ENCODE data around the gene ARHGAP45. TPM values are rescaled to one million over a fixed set of nuclear protein-coding genes. Genes with fewer than 3 reads are reported as not detected.

The ARHGAP45 gene
- total and polyA plus RNA-seq, 12 donors: 1.6 to 75.4 (median 30.9) TPM

- TF ChIP-seq POLR2A (IDR thresholded peaks at IDR 0.05) (no peak), CTCF (IDR thresholded peaks at IDR 0.05) (peak in 1 of 6 experiments; percentile 16)
- intact Hi-C loops (cut with DNase I): loop anchor here in 1 of 2 donors (5.0 kb wide), 1 partner anchor 68 kb away; no protein-coding TSS in a partner anchor
- WGBS, 4 donors: 83 to 92% (median 90%) methylated on average over 6 to 23 of the region's 23 CpGs
- Histone ChIP-seq H3K36me3 (replicated peaks in 1 of 2) (peaks cover 0 to 93% of the 10 kb centered on the region in 2 donors), H3K4me1 (replicated peaks in 1 of 2) (peaks cover 0 to 23% of the 10 kb centered on the region in 2 donors), H3K9me3 (replicated peaks in 1 of 3) (no peaks in the 10 kb centered on the region), H3K4me3 (no peak overlapping the region), H3K27ac (peak overlapping the region in 2 of 5 donors; percentile 31 to 58), H3K27me3 (no peaks in the 10 kb centered on the region)
- DNase-seq: no peak
Observed at GRCh38 chr19:1123885-1124677, 57.1 kb downstream of the ARHGAP45 start.

GRCh38 chr19:1125601-1126467 is 58.9 kb downstream of the ARHGAP45 start:
- intact Hi-C loops (cut with DNase I): loop anchor here in 1 of 2 donors (5.0 kb wide), 1 partner anchor 46 kb away; the partner anchor contains the start of gene SBNO2
- peak in 5 of 7 donors; percentile 65 to 80 (median 75) for DNase-seq
- H3K9me3 ChIP-seq (replicated peaks in 1 of 3): no peaks in the 10 kb centered on the region
- peak overlapping the region in 2 of 5 donors; percentile 79 to 80 for H3K27ac ChIP-seq
- no peak overlapping the region for H3K4me3 ChIP-seq
- H3K4me1 ChIP-seq (replicated peaks in 1 of 2): peaks cover 4 to 41% of the 10 kb centered on the region in 2 donors
- 78 to 85% (median 79%) methylated on average over 27 to 33 of the region's 33 CpGs for WGBS, 4 donors
- TF ChIP-seq CTCF (IDR thresholded peaks at IDR 0.05) (no peak), POLR2A (IDR thresholded peaks at IDR 0.05) (no peak)
- H3K27me3 ChIP-seq: no peaks in the 10 kb centered on the region
- H3K36me3 ChIP-seq (replicated peaks in 1 of 2): peaks cover 0 to 81% of the 10 kb centered on the region in 2 donors

DNA sequence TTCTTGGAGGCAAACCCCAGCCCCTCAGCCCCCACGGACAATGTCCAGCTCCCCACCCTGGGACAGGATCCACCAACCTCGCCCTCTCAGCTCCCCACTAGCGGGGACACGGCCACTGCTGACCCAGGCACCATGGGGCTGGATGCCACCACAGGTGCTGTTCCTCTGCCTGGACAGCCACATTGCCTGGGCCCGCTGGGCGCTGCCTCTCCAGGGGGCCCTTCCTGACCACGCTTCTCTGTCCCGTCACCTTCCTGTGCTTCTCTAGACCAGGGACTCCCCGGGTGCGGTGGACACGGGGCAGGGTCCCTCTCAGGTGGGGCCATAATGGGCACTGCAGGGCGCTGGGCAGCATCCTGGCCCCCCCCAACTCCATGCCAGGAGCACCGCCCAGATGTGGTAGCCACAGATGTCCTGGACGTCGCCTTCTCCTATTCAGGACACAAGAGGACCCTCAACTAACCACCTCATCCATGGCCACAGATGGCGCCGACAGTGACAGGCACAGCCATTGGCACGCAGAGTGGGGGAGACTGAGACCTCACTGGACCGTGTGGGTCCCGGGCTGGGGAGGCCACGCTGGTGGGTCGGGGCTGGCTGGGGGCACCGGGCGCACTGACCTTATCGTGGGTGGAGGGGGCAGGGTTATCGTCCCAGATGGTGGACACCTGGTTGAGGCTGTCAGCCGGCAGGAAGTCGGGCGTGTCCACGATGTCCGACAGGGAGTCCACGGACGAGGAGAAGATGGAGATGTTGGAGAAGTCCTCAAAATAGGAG is 60.2 kb downstream of the ARHGAP45 start:
- Histone ChIP-seq H3K27me3 (no peaks in the 10 kb centered on the region), H3K4me1 (replicated peaks in 1 of 2) (peaks cover 15 to 41% of the 10 kb centered on the region in 2 donors), H3K9me3 (replicated peaks in 1 of 3) (no peaks in the 10 kb centered on the region), H3K4me3 (no peak overlapping the region), H3K27ac (peak overlapping the region in 2 of 5 donors; percentile 79 to 80), H3K36me3 (replicated peaks in 1 of 2) (peaks cover 0 to 68% of the 10 kb centered on the region in 2 donors)
- intact Hi-C loops (cut with DNase I): loop anchor here in 1 of 2 donors (5.0 kb wide), 1 partner anchor 45 kb away; the partner anchor contains the start of gene SBNO2
- TF ChIP-seq POLR2A (IDR thresholded peaks at IDR 0.05): no peak
- no peak for TF ChIP-seq CTCF (IDR thresholded peaks at IDR 0.05)
- WGBS, 4 donors: 88 to 96% (median 94%) methylated on average over 19 to 33 of the region's 33 CpGs
- DNase-seq: no peak
